ENCODE data around the gene MC1R. TPM values are rescaled to one million over a fixed set of nuclear protein-coding genes. Genes with fewer than 3 reads are reported as not detected.

Gene MC1R
- total and polyA plus RNA-seq, 10 of the 15 experiments (the other 5 are each of a cell fraction or from before 2014, with no cell fraction given), result 0.06 to 2.3 (median 0.45) TPM

GRCh38 chr16:89953671-89954406, 35.2 kb downstream of the MC1R start (continued):
- TF ChIP-seq SKIL (IDR thresholded peaks at IDR 0.05; ENCODE audit: low read depth, poor library complexity, severe bottlenecking), result peak; percentile 27
- TF ChIP-seq MTA2 (IDR thresholded peaks at IDR 0.05; ENCODE audit: low read depth), result peak; percentile 77; the same call in 1 of the 2 replicates
- peak; percentile 93 to 95 for TF ChIP-seq IKZF2 (IDR thresholded peaks at IDR 0.05)
- TF ChIP-seq MEF2B (IDR thresholded peaks at IDR 0.05; ENCODE audit: partially characterized antibody, poor library complexity, severe bottlenecking), result peak; percentile 57
- TF ChIP-seq ATF7 (IDR thresholded peaks at IDR 0.05; ENCODE audit: low read depth), result 0 out of 2 replicates have a peak, but pooled peaks have one; percentile 17
- TF ChIP-seq POLR2A (IDR thresholded peaks at IDR 0.05; ENCODE audit: low read depth, low read length), result no peak
- peak; percentile 97 for TF ChIP-seq DPF2 (IDR thresholded peaks at IDR 0.05)
- no peak for TF ChIP-seq CHD1 (IDR thresholded peaks at IDR 0.05; ENCODE audit: low read depth, low read length)
- TF ChIP-seq TCF12 (IDR thresholded peaks at IDR 0.05; ENCODE audit: low read depth, low read length), result peak; percentile 82
- peak; percentile 34 to 86; a peak in 3 of 4 replicates for TF ChIP-seq EP300 (IDR thresholded peaks at IDR 0.05; ENCODE audit: borderline replicate concordance in 1 of 2, control insufficient read depth in 1 of 2, low read depth in 2 of 2, low read length in 2 of 2)
- TF ChIP-seq NR2C1 (IDR thresholded peaks at IDR 0.05), result no peak
- 0 out of 3 replicates have a peak, but pooled peaks of 1 of the 2 experiments have one; percentile 20 for TF ChIP-seq EGR1 (IDR thresholded peaks at IDR 0.05; ENCODE audit: borderline replicate concordance in 1 of 2, low read depth in 2 of 2, low read length in 2 of 2)
- TF ChIP-seq, protein P1, sequence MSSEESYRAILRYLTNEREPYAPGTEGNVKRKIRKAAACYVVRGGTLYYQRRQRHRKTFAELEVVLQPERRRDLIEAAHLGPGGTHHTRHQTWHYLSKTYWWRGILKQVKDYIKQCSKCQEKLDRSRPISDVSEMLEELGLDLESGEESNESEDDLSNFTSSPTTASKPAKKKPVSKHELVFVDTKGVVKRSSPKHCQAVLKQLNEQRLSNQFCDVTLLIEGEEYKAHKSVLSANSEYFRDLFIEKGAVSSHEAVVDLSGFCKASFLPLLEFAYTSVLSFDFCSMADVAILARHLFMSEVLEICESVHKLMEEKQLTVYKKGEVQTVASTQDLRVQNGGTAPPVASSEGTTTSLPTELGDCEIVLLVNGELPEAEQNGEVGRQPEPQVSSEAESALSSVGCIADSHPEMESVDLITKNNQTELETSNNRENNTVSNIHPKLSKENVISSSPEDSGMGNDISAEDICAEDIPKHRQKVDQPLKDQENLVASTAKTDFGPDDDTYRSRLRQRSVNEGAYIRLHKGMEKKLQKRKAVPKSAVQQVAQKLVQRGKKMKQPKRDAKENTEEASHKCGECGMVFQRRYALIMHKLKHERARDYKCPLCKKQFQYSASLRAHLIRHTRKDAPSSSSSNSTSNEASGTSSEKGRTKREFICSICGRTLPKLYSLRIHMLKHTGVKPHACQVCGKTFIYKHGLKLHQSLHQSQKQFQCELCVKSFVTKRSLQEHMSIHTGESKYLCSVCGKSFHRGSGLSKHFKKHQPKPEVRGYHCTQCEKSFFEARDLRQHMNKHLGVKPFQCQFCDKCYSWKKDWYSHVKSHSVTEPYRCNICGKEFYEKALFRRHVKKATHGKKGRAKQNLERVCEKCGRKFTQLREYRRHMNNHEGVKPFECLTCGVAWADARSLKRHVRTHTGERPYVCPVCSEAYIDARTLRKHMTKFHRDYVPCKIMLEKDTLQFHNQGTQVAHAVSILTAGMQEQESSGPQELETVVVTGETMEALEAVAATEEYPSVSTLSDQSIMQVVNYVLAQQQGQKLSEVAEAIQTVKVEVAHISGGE (CRISPR knock-in tag; IDR thresholded peaks at IDR 0.05), result no peak
- TF ChIP-seq IRF4 (IDR thresholded peaks at IDR 0.05; ENCODE audit: low read depth, low read length), result peak; percentile 93
- no peak for TF ChIP-seq SMAD5 (IDR thresholded peaks at IDR 0.05; ENCODE audit: low read depth)
- TF ChIP-seq ZSCAN29 (IDR thresholded peaks at IDR 0.05), result no peak
- no peak for TF ChIP-seq SREBF2 (IDR thresholded peaks at IDR 0.05; ENCODE audit: low read length)
- TF ChIP-seq, protein P2, sequence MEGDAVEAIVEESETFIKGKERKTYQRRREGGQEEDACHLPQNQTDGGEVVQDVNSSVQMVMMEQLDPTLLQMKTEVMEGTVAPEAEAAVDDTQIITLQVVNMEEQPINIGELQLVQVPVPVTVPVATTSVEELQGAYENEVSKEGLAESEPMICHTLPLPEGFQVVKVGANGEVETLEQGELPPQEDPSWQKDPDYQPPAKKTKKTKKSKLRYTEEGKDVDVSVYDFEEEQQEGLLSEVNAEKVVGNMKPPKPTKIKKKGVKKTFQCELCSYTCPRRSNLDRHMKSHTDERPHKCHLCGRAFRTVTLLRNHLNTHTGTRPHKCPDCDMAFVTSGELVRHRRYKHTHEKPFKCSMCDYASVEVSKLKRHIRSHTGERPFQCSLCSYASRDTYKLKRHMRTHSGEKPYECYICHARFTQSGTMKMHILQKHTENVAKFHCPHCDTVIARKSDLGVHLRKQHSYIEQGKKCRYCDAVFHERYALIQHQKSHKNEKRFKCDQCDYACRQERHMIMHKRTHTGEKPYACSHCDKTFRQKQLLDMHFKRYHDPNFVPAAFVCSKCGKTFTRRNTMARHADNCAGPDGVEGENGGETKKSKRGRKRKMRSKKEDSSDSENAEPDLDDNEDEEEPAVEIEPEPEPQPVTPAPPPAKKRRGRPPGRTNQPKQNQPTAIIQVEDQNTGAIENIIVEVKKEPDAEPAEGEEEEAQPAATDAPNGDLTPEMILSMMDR (IDR thresholded peaks at IDR 0.05 in 2 of 3, conservative IDR thresholded peaks at IDR 0.05 in 1 of 3; ENCODE audit: control insufficient read depth in 2 of 3, extremely low read depth in 1 of 3, insufficient read depth in 1 of 3, low read depth in 3 of 3, low read length in 3 of 3), result no peak
- TF ChIP-seq NR2F1 (conservative IDR thresholded peaks at IDR 0.05), result peak; percentile 92
- peak; percentile 81 for TF ChIP-seq TCF3 (IDR thresholded peaks at IDR 0.05; ENCODE audit: borderline replicate concordance, insufficient read depth, low read depth, low read length)
- TF ChIP-seq KLF5 (IDR thresholded peaks at IDR 0.05; ENCODE audit: partially characterized antibody), result no peak
